ENCODE results near the gene CAVIN4.

CAVIN4 gene, protein sequence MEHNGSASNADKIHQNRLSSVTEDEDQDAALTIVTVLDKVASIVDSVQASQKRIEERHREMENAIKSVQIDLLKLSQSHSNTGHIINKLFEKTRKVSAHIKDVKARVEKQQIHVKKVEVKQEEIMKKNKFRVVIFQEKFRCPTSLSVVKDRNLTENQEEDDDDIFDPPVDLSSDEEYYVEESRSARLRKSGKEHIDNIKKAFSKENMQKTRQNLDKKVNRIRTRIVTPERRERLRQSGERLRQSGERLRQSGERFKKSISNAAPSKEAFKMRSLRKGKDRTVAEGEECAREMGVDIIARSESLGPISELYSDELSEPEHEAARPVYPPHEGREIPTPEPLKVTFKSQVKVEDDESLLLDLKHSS

GRCh38 chr9:100577776-100578448 lies at the start of gene CAVIN4:
CAVIN4 (plus strand) TSS chr9:100578079; CDS start chr9:100578144, 65 bp downstream.
- no peak for DNase-seq

DNA sequence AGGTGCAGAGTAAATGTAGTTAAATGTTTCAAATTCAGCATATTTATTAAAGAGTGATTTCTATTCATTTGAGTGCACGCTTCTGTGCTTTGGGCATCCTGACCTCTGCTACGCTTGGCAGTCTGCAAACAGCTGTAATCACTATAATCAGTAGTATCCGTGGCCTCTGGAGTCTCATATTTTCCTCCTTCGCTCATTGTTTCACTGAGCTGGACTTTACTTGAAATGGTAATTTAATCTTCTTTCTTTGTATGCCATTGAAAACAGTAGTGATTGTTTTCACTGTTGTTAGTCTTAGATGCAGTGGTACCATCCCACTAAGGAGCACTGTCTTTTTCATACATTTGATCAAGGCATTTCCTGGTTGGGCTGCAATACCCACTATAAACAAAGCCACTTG lies 43.5 kb upstream of the CAVIN4 start:
- no peak for DNase-seq

GRCh38 chr9:100540327-100540726 lies 37.6 kb upstream of the CAVIN4 start:
- DNase-seq = no peak

- DNase-seq = no peak
Observed at GRCh38 chr9:100549048-100549447, 28.8 kb upstream of the CAVIN4 start.

GRCh38 chr9:100554935-100555401 lies 22.9 kb upstream of the CAVIN4 start:
- no peak for DNase-seq

- DNase-seq = no peak
Observed at GRCh38 chr9:100555471-100555870, 22.4 kb upstream of the CAVIN4 start.

GRCh38 chr9:100557053-100557452 lies 20.8 kb upstream of the CAVIN4 start:
- no peak for DNase-seq

- no peak for DNase-seq
Observed at GRCh38 chr9:100561256-100561655, 16.6 kb upstream of the CAVIN4 start.

DNA sequence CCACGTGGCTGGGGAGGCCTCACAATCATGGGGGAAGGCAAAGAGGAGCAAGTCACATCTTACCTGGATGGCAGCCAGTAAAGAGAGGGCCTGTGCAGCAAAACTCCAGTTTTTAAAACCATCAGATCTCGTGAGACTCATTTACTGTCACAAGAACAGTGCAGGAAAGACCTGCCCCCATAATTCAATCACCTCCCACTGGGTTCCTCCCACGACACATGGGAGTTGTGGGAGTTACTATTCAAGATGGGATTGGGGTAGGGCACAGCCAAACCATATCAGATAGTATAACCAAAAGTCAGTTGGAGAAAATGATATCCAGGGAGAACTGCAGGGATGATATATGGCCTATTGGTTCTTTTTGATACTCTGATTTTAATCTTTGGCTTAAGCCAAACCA lies 10.0 kb upstream of the CAVIN4 start:
- DNase-seq = no peak

DNA sequence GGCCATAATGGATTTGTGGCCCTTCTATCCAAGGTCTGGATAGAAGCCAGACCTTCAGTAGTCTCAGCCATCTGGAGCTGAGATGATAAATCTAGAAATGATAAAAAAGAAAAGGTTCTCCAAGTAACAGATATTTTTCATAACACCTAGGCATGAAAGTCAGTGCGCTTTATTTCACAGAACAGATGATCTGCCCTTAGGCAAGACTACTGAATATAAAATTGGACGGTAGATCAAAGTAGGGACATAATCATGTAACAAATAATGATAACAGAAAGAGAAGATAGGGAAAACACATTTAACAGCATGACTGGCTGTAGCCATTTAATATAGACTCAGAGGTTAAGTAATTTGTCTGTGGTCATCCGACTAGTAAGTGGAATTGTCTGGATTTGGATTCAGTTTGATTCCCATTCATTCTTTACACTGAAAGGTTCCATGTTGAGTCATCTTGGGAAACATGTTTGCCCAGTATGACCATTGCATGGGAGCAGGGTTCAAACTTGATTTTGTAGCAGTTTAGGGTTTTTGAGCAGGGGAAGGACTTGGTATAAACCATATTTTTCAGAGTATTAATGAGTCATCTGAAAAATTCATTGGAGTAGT lies 4.1 kb upstream of the CAVIN4 start:
- no peak for DNase-seq

DNA sequence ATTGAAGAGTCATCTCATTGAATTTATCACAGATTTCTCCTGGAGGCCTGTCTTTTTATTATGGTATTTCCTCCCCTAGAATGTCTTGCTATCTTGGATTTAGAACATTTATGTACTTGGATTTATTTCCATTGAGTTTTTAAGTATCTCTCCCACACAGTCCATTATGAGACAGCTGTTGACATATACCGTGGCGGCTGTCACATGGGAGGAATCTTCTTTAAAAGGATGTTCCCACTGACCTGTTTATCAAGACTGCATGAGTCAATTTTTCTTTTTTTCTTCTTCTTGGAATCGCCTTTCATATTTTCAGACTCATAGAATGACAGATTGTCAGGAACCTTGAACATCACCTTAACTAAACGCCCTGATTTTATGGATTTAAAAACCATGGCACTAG lies 2.9 kb upstream of the CAVIN4 start:
- no peak for DNase-seq

DNA sequence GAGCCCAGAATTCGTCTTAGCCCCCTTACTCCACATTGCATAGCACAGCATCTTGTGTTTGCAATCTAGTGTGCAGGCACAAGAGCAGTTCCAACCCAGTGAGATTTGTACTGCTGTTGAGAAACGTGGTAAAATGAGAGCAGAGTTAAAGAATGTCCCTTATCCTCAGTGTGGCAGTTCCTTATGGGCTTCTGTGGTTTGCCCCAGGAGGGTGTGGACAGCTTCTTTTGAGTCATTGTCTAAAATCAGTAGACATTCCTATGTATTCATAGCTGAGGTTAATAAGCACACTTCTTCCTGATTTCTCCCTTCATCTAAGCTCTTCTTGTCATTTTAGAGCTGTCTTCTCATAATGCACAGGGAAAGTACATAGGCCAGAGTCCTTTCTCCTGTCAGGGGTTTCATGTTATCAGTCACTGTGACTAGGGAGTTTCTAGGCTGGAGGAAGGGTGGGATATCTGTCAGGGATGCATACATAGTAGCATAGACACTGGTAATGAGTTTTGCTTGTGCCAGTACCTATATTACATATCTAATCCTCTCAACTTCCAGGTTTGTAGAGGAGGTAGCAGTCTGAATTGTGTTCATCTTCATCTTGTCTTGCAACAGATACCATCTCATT lies 2.0 kb upstream of the CAVIN4 start:
- no peak for DNase-seq

- no peak for DNase-seq
Observed at GRCh38 chr9:100578610-100579009, 731 bp downstream of the CAVIN4 start.

DNA sequence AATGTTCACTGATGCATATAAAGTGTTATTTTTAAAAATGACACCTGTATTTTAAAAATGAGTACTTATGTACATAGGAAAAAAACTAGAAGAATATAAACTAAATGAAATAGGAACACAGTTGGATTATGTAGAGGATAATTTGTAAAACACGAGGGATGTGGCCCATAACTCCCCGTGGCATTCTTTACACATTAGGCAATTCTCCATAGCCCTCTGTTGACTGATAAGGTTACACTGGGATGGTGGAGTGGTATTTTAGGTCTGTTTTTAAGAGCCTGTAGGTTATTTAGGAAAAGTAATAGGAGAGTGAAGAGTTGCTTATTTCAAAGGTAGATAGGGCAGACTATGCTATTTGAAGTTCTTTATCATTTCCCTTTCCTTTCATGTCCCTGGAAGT lies 1.8 kb downstream of the CAVIN4 start:
- DNase-seq = no peak

DNA sequence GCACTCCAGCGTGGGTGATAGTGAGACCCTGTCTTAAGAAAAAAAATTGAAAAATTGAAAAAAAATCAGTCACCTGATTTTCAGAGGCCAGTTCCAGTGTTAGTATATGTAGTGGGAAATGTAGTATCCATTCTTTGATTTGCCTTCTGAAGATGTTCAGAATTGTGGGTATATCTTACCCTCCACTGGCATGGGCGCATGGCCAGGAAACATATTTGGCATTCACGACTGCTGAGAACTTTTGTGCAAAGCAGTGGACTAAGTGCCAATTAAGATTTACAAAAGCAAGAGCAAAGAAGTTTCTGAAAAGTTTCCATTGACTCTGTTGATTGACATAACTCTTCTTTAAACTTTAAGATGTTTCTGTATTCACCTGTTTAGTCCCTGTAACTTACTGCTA lies 2.4 kb downstream of the CAVIN4 start:
- no peak for DNase-seq

DNA sequence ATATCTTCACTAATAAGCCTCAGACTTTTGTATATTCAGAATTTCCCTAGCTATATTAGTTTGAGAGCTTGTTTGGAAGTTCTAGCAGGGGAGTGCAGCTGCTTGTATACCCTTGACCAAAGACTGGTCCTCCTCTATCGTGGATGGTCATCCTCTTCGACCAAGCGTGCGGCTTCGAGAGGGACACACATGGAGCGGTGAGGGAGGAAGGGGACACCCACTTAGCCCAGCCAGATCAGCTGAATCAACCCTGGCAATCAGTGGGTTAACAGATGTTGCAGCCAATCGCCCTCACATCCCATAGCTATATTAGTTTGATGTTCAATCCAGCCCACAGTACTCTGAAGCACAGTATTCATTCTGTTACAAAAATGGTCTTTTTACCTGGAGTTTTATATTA lies 3.2 kb downstream of the CAVIN4 start:
- DNase-seq = no peak

DNA sequence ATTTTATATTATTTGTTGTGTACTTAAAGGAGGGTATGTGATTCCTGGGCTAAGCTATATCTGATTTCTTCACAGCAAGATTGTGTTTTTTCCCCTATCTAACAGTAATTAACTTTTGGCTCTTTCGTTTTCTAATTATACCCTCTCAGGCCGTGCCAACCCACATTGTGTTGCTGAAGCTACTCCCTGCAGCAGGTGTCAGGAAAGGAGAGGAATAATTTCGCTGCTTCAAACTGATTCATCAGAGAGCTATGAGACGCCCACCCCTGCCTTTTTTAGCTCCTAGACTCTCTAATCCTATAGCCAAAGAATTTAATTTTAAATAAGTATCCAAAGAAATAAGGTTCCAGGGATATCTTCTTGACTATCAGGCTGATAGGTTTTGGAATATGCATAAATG lies 3.8 kb downstream of the CAVIN4 start:
- DNase-seq = no peak

GRCh38 chr9:100583014-100583802 lies 5.3 kb downstream of the CAVIN4 start:
- DNase-seq = no peak

- no peak for DNase-seq
Observed at GRCh38 chr9:100584951-100585350, 7.1 kb downstream of the CAVIN4 start.

DNA sequence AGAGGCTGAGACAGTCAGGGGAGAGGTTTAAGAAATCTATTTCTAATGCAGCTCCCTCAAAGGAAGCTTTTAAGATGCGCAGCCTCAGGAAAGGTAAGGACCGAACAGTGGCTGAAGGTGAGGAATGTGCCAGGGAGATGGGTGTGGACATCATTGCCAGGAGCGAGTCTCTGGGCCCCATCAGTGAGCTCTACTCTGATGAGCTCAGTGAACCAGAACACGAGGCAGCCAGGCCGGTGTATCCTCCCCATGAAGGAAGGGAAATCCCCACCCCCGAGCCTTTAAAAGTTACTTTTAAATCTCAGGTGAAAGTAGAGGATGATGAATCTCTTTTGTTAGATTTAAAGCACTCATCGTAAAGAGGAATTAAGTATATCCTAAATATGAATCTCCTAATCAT lies 8.2 kb downstream of the CAVIN4 start:
- DNase-seq = no peak

- DNase-seq = no peak
Observed at GRCh38 chr9:100587375-100587774, 9.5 kb downstream of the CAVIN4 start.

DNA sequence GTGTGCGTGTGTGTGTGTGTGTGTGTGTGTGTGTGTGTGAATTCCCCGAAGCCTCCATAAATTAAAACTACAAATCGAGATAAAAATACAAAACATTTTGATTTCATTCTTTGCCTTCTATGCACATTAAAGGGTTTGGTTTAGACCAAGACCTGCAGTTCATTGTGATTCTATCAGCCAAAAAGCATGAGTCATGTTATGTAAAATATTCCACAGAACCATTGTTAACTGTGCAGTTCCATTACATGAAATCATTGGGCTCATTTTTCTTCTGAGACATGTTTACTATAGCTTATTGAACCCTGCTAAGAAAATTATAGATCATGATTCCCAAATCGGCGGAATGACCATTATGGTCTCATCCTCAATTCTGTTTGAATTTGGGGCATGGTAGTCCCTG lies 11.7 kb downstream of the CAVIN4 start:
- no peak for DNase-seq

DNA sequence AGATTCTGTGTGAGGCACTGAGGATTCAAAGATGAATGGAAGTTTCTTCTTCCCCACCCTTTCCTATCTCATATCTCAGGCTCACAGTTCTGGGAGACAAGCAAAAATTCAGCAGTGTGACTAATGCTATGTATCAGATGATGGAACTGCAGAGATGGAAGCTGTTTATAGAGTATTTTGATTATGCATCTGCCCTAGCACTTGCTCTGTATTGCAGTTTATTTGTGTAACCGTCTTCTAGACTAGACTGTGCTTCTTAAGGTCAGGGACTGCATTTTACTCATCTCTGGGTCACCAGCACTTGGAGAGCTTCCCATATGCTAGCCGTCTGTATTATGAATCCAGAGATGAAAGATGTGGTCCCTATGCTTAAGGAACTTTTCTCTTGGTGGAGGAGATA lies 12.6 kb downstream of the CAVIN4 start:
- no peak for DNase-seq
